Cardiac muscle cell (in vitro differentiated cells and primary cell): ENCODE results near the gene PAF1. TPM values are rescaled to one million over a fixed set of nuclear protein-coding genes. Genes with fewer than 3 reads are reported as not detected.

Experiments
- DNase-seq, 2 donors: peaks; one replicate each; pipeline versions ENCODE4 v3.0.0 to v3.0.0-alpha.2; 2010 to 2017; ENCODE audit warnings: low read depth in 1 of 2, low spot score in 1 of 2
- H3K27ac ChIP-seq: fragments of 200-600 bp; sonication (generic); 2 replicates; pipeline ENCODE4 v1.5.1; 2016
- H3K27me3 ChIP-seq: fragments of 200-600 bp; sonication (generic); 2 replicates; pipeline ENCODE4 v1.6.0; 2016; ENCODE audit warnings: control low read depth
- H3K36me3 ChIP-seq: fragments of 200-600 bp; sonication (generic); 2 replicates; pipeline ENCODE4 v1.5.1; 2016; ENCODE audit warnings: control low read depth
- H3K4me1 ChIP-seq: fragments of 200-600 bp; sonication (generic); 2 replicates; pipeline ENCODE4 v1.8.1; 2017; ENCODE audit warnings: low read depth, mild to moderate bottlenecking, mixed run types
- H3K4me3 ChIP-seq: fragments of 200-600 bp; sonication (generic); 2 replicates; pipeline ENCODE4 v1.5.1; 2016; ENCODE audit warnings: mild to moderate bottlenecking
- H3K9me3 ChIP-seq: fragments of 200-600 bp; sonication (generic); 2 replicates; pipeline ENCODE4 v1.5.1; 2017; ENCODE audit warnings: low read depth, mild to moderate bottlenecking, control low read depth
- CTCF ChIP-seq: IDR thresholded peaks from 2 replicates; pipeline ENCODE4 v1.5.1; 2012; ENCODE audit warnings: low read depth, mild to moderate bottlenecking, low read length
- polyA plus RNA-seq: library from polyadenylated mRNA; unstranded; fragments of >200 nt; fragmentation: Nextera tagmentation; extraction: Ambion mirVana; gene quantifications from 2 replicates; pipeline ENCODE4 v1.2.1, GENCODE V29; 2016
- total RNA-seq: library from RNA; depleted of rRNA; stranded (reverse); fragments of >200 nt; gene quantifications from 2 replicates; pipeline ENCODE4 v1.2.3, GENCODE V29; 2016

Gene PAF1
- total and polyA plus RNA-seq, 2 experiments from 2014 or later = 61.9 to 78.3 TPM

GRCh38 chr19:39363901-39364457, 26.9 kb downstream of the PAF1 start:
- Histone ChIP-seq H3K27ac (no peak overlapping the region), H3K36me3 (peaks cover 30% of the 10 kb centered on the region), H3K27me3 (no peaks in the 10 kb centered on the region), H3K4me3 (no peak overlapping the region), H3K4me1 (no peaks in the 10 kb centered on the region), H3K9me3 (no peaks in the 10 kb centered on the region)
- TF ChIP-seq CTCF = no peak
- DNase-seq = peak in 1 of 2 donors; percentile 30

- Histone ChIP-seq H3K4me3 (no peak overlapping the region), H3K36me3 (peaks cover 33% of the 10 kb centered on the region), H3K9me3 (no peaks in the 10 kb centered on the region), H3K27me3 (no peaks in the 10 kb centered on the region), H3K4me1 (no peaks in the 10 kb centered on the region), H3K27ac (no peak overlapping the region)
- peak in 1 of 2 donors; percentile 51 for DNase-seq
- no peak for TF ChIP-seq CTCF
Observed at GRCh38 chr19:39362682-39363657, 27.9 kb downstream of the PAF1 start.

GRCh38 chr19:39360599-39360998, 30.3 kb downstream of the PAF1 start:
- Histone ChIP-seq H3K27me3 (no peaks in the 10 kb centered on the region), H3K27ac (no peak overlapping the region), H3K4me1 (no peaks in the 10 kb centered on the region), H3K9me3 (no peaks in the 10 kb centered on the region), H3K36me3 (peaks cover 47% of the 10 kb centered on the region), H3K4me3 (no peak overlapping the region)
- TF ChIP-seq CTCF = no peak
- no peak for DNase-seq

- Histone ChIP-seq H3K27me3 (no peaks in the 10 kb centered on the region), H3K27ac (no peak overlapping the region), H3K9me3 (no peaks in the 10 kb centered on the region), H3K36me3 (peaks cover 61% of the 10 kb centered on the region), H3K4me3 (no peak overlapping the region), H3K4me1 (no peaks in the 10 kb centered on the region)
- no peak for TF ChIP-seq CTCF
- no peak for DNase-seq
Observed at GRCh38 chr19:39359026-39359425, 31.9 kb downstream of the PAF1 start.

GRCh38 chr19:39356647-39357046, 34.3 kb downstream of the PAF1 start:
- no peaks in the 10 kb centered on the region for H3K27me3 ChIP-seq
- no peaks in the 10 kb centered on the region for H3K9me3 ChIP-seq
- no peak for TF ChIP-seq CTCF
- no peak overlapping the region for H3K27ac ChIP-seq
- H3K4me1 ChIP-seq = no peaks in the 10 kb centered on the region
- no peak for DNase-seq
- H3K4me3 ChIP-seq = no peak overlapping the region
- H3K36me3 ChIP-seq = peaks cover 68% of the 10 kb centered on the region
